Spleen (tissue), 7 donors: ENCODE results near the gene ENTPD5.

Source experiments
- POLR2A ChIP-seq, 3 donors: fragments of 450-650 bp; IDR thresholded peaks; one replicate each; pipeline ENCODE4 v1.5.1; 2017; ENCODE audit warnings: antibody characterized with exemption in 3 of 3, mild to moderate bottlenecking in 1 of 3
- POLR2AphosphoS5 ChIP-seq, 3 donors: sonication (generic); formaldehyde crosslinking; IDR thresholded peaks; one replicate each; pipeline ENCODE4 v1.5.1; 2017; ENCODE audit warnings: antibody characterized with exemption in 3 of 3
- TF ChIP-seq, protein P1 (sequence below), 11 experiments: fragments of 200-600 bp in 7 of 11; fragments of 450-650 bp in 4 of 11; sonication (generic) in 4 of 11; IDR thresholded peaks in 8 of 11; conservative IDR thresholded peaks in 3 of 11; 1 replicate in 7 of 11; 2 replicates in 4 of 11; pipeline versions ENCODE4 v1.4.0 to v1.8.0; 2016 to 2021; ENCODE audit warnings: antibody characterized with exemption in 11 of 11, inconsistent platforms in 4 of 11, mild to moderate bottlenecking in 1 of 11
- donor health status: DM: no; HTN: no; CAD: no; lungs with moderate emphysema.
- donor health status: DM: no; HTN: no; CAD: no.
- donor health status: DM: no; HTN: no; CAD: no.

DNA sequence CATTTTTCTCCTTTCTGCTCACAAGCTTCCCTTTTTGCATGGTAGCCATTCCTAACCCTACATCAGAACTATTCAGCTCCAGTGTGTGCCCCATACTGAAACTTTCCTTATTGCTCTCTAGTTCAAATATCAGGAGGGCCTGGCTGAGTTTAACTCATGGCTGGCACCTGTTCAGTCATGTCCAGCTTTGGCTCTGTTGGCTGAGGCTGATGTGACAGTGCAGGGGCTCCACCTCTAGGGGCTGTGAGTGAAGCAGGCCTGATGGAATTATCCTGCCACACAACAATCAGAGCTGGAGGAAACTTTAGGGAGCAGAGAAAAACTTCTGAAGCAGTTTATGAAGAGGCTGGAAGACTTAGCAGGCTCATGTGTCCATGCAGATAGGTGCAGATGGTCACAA lies 60.5 kb downstream of the ENTPD5 start:
- TF ChIP-seq POLR2A (IDR thresholded peaks at IDR 0.05) = no peak
- TF ChIP-seq, protein P1, sequence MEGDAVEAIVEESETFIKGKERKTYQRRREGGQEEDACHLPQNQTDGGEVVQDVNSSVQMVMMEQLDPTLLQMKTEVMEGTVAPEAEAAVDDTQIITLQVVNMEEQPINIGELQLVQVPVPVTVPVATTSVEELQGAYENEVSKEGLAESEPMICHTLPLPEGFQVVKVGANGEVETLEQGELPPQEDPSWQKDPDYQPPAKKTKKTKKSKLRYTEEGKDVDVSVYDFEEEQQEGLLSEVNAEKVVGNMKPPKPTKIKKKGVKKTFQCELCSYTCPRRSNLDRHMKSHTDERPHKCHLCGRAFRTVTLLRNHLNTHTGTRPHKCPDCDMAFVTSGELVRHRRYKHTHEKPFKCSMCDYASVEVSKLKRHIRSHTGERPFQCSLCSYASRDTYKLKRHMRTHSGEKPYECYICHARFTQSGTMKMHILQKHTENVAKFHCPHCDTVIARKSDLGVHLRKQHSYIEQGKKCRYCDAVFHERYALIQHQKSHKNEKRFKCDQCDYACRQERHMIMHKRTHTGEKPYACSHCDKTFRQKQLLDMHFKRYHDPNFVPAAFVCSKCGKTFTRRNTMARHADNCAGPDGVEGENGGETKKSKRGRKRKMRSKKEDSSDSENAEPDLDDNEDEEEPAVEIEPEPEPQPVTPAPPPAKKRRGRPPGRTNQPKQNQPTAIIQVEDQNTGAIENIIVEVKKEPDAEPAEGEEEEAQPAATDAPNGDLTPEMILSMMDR (IDR thresholded peaks at IDR 0.05 in 8 of 11, conservative IDR thresholded peaks at IDR 0.05 in 3 of 11) = no peak
- TF ChIP-seq POLR2AphosphoS5 (IDR thresholded peaks at IDR 0.05) = no peak
